Testis (tissue), 2 donors: Measurements from ENCODE around the gene ESRP2.

Experiments used
- CTCF ChIP-seq, 3 experiments: fragments of 450-650 bp in 2 of 3; fragments of 200-600 bp in 1 of 3; sonication (generic) in 1 of 3; IDR thresholded peaks; one replicate each; pipeline ENCODE4 v1.5.1; 2016 to 2019; ENCODE audit warnings: antibody characterized with exemption in 3 of 3, mild to moderate bottlenecking in 2 of 3, moderate library complexity in 1 of 3
- POLR2A ChIP-seq: fragments of 450-650 bp; IDR thresholded peaks from one replicate; pipeline ENCODE4 v1.6.1; 2017; ENCODE audit warnings: antibody characterized with exemption, mild to moderate bottlenecking, moderate library complexity

DNA sequence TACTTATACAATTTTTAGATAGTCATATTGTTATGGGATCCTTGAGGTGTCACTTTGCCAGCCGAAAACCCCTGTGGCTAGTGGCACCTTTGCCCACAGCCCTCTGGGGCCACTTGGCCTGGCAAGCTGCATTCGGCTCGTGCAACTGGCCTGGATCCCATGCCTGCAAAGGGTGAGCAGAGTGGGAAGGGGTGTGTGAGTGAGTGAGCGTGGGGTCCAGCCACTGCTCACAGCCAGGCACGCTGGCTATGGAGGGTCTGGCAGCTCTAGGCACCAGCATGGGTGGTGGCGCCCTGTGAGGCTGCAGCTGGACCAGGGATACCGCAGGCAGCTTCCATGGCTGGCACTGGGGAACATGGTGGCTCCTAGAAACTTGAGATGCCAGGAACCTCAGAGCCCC lies 49.0 kb downstream of the ESRP2 start:
- TF ChIP-seq CTCF (IDR thresholded peaks at IDR 0.05): no peak
- TF ChIP-seq POLR2A: no peak
